DMS53 (cell line): Measurements from ENCODE around the gene PPM1H.
"Not testable (repeated sequence)": the region's sequence is repeated elsewhere in the genome, so short reads cannot be mapped to it uniquely, and the experiment has no call there.

ENCODE experiments used
- DNase-seq: peaks from one replicate; lab custom pipeline; 2025; lab: John Stamatoyannopoulos, UW

The PPM1H gene

GRCh38 chr12:62767496-62767895 lies 167.5 kb downstream of the PPM1H start:
- no peak for DNase-seq

GRCh38 chr12:62766496-62766895 lies 168.5 kb downstream of the PPM1H start:
- DNase-seq = no peak

GRCh38 chr12:62763861-62764645 lies 170.9 kb downstream of the PPM1H start:
- DNase-seq = no peak

- no peak for DNase-seq
These were observed 171.6 kb downstream of the PPM1H start for GRCh38 chr12:62763312-62763711.

GRCh38 chr12:62762645-62763044 lies 172.3 kb downstream of the PPM1H start:
- no peak for DNase-seq

- no peak for DNase-seq
These were observed 173.3 kb downstream of the PPM1H start for GRCh38 chr12:62761658-62762057.

- peak; percentile 44 for DNase-seq
These were observed 174.2 kb downstream of the PPM1H start for GRCh38 chr12:62760779-62761178.

GRCh38 chr12:62760341-62760740 lies 174.6 kb downstream of the PPM1H start:
- not testable (repeated sequence) for DNase-seq

- no peak for DNase-seq
These were observed 176.7 kb downstream of the PPM1H start for GRCh38 chr12:62758216-62758615.

GRCh38 chr12:62757048-62757447 lies 177.9 kb downstream of the PPM1H start:
- DNase-seq = no peak

GRCh38 chr12:62754706-62755105 lies 180.2 kb downstream of the PPM1H start:
- DNase-seq = no peak

GRCh38 chr12:62751810-62752155 lies 183.2 kb downstream of the PPM1H start:
- DNase-seq = no peak

- peak; percentile 19 for DNase-seq
These were observed 183.8 kb downstream of the PPM1H start for GRCh38 chr12:62750941-62751809.

- no peak for DNase-seq
These were observed 185.4 kb downstream of the PPM1H start for GRCh38 chr12:62749586-62749985.

- no peak for DNase-seq
These were observed 185.9 kb downstream of the PPM1H start for GRCh38 chr12:62748941-62749468.

- DNase-seq = no peak
These were observed 190.4 kb downstream of the PPM1H start for GRCh38 chr12:62744551-62744950.

GRCh38 chr12:62739266-62740015 lies 195.5 kb downstream of the PPM1H start:
- DNase-seq = no peak

GRCh38 chr12:62738616-62739015 lies 196.3 kb downstream of the PPM1H start:
- no peak for DNase-seq

GRCh38 chr12:62738105-62738504 lies 196.8 kb downstream of the PPM1H start:
- DNase-seq = no peak

GRCh38 chr12:62737615-62738014 lies 197.3 kb downstream of the PPM1H start:
- DNase-seq = no peak

- no peak for DNase-seq
These were observed 197.8 kb downstream of the PPM1H start for GRCh38 chr12:62737188-62737587.

GRCh38 chr12:62736596-62736995 lies 198.4 kb downstream of the PPM1H start:
- no peak for DNase-seq
